Peyer's patch (tissue), 4 donors: Measurements from ENCODE around the gene C1RL. TPM values are rescaled to one million over a fixed set of nuclear protein-coding genes. Genes with fewer than 3 reads are reported as not detected.

Experiments
- DNase-seq, 3 donors: peaks; one replicate each; pipeline ENCODE4 v3.0.0-alpha.2; 2017 to 2019
- H3K27ac ChIP-seq, 4 donors: fragments of 200-600 bp; sonication (generic); one replicate each; pipeline ENCODE4 v1.5.1; 2016 to 2019
- H3K27me3 ChIP-seq, 2 donors: fragments of 200-600 bp; sonication (generic); one replicate each; pipeline ENCODE4 v1.5.1; 2019
- H3K36me3 ChIP-seq, 3 donors: fragments of 200-600 bp; sonication (generic); one replicate each; pipeline ENCODE4 v1.5.1; 2016 to 2019
- H3K4me1 ChIP-seq, 4 donors: fragments of 200-600 bp; sonication (generic); one replicate each; pipeline ENCODE4 v1.5.1; 2016 to 2019
- H3K4me3 ChIP-seq, 4 donors: fragments of 200-600 bp; sonication (generic); 1 replicate in 3 of 4; 2 replicates in 1 of 4; pipeline ENCODE4 v1.5.1; 2016 to 2019; ENCODE audit warnings: mild to moderate bottlenecking in 1 of 4
- H3K9me3 ChIP-seq, 4 donors: fragments of 200-600 bp; sonication (generic); one replicate each; pipeline ENCODE4 v1.5.1; 2016 to 2019; ENCODE audit warnings: mild to moderate bottlenecking in 1 of 4
- CTCF ChIP-seq, 6 experiments: fragments of 450-650 bp in 4 of 6; fragments of 200-600 bp in 2 of 6; sonication (generic) in 1 of 6; IDR thresholded peaks; one replicate each; pipeline ENCODE4 v1.5.1; 2017 to 2019; ENCODE audit warnings: antibody characterized with exemption in 6 of 6, mild to moderate bottlenecking in 3 of 6, moderate library complexity in 1 of 6
- POLR2A ChIP-seq, 2 donors: fragments of 450-650 bp; IDR thresholded peaks; one replicate each; pipeline ENCODE4 v1.5.1; 2017; ENCODE audit warnings: antibody characterized with exemption in 2 of 2, mild to moderate bottlenecking in 2 of 2, moderate library complexity in 2 of 2
- total RNA-seq, 4 donors: library from RNA; depleted of rRNA; stranded (reverse); fragments of >200 nt; gene quantifications; one replicate each; pipeline ENCODE4 v1.1.0, GENCODE V29; 2016

C1RL gene
- total RNA-seq, 4 donors from 2014 or later = 44.6 to 87.7 (median 51.5) TPM

DNA sequence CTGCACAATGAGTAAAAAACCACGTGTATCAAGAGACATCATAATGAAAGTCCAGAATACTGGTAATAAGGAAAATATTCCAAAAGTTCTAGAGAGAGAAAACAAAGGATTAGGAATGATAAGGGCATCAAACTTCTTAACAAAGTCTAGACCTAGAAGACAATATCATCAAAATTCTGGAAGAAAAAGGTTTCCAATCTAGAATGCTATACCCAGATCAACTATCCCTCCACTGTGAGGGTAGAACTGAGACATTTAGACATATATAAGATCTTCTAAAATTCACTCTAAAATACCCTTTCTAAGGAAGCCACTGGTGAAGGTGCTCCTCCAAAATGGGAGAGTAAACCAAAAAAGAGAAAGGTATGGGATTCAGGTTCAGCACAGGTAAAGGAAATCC is 2.9 kb downstream of the C1RL start:
- H3K4me3 ChIP-seq = no peak overlapping the region
- no peaks in the 10 kb centered on the region for H3K9me3 ChIP-seq
- no peak for TF ChIP-seq POLR2A (IDR thresholded peaks at IDR 0.05)
- no peak for TF ChIP-seq CTCF (IDR thresholded peaks at IDR 0.05)
- peaks cover 0 to 6% (median 5%) of the 10 kb centered on the region in 4 donors for H3K4me1 ChIP-seq
- no peak for DNase-seq
- H3K27me3 ChIP-seq = no peaks in the 10 kb centered on the region
- peaks cover 0 to 16% (median 0%) of the 10 kb centered on the region in 3 donors for H3K36me3 ChIP-seq
- no peak overlapping the region for H3K27ac ChIP-seq

DNA sequence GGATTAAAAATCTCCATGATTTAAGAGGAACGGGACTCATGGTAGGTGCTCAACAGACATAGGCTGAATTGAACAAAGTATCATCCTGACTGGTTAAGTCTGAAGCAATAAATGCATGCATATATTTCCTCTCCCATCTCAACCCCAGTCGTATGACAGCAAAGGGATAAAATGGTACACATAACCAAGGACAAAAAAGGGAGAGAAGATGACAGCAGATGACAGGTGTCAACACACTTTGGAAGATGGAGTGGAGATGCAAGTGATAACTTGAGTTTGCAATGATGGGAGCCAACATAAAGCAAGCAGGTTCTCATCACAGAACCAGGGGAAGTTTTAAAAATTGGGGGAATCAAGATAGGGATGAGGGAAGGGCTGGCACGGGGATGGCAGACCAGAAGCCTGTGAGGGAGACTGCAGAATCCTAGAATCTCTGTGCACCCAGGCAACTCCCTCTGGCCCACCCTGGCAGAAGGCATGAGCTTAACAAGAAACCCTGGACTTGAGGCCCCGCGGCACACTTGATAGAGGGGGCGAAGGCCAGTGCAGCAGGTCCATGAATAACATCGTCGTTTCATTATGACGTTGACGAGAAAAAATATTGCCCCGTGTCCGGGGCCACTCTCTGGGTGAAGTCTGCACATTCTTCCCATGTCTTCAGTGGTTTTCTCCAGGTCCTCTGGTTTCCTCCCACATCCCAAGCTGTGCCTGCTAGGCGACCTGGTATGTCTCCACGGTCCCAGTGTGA is 5.0 kb downstream of the C1RL start:
- Histone ChIP-seq H3K9me3 (no peaks in the 10 kb centered on the region), H3K27me3 (no peaks in the 10 kb centered on the region), H3K4me1 (no peaks in the 10 kb centered on the region), H3K27ac (no peak overlapping the region), H3K36me3 (peaks cover 0 to 16% (median 0%) of the 10 kb centered on the region in 3 donors), H3K4me3 (no peak overlapping the region)
- peak in 1 of 3 donors; percentile 34 for DNase-seq
- no peak for TF ChIP-seq POLR2A (IDR thresholded peaks at IDR 0.05)
- no peak for TF ChIP-seq CTCF (IDR thresholded peaks at IDR 0.05)

DNA sequence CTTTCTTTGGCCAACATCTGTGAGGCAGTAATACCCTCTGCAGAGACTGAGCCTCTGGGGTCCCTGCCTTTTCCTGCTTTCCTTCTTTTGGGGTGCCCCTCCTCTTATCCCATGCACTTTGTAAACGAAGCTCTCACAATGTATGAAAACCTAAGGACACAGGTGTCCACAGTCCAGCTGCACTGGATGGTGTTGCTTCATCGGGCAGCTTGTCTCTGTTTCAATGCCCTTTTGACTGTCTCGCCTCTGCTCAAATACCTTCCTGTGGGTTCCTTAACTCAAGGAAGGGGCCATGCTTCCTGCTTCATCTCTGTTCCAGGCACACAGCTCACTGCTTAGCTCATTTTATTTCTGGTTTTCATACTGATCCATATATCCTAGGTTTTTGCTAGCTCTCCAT is 6.4 kb downstream of the C1RL start:
- no peaks in the 10 kb centered on the region for H3K27me3 ChIP-seq
- no peak overlapping the region for H3K27ac ChIP-seq
- no peaks in the 10 kb centered on the region for H3K9me3 ChIP-seq
- no peak overlapping the region for H3K4me3 ChIP-seq
- DNase-seq = no peak
- H3K4me1 ChIP-seq = no peaks in the 10 kb centered on the region
- TF ChIP-seq POLR2A (IDR thresholded peaks at IDR 0.05) = no peak
- no peak for TF ChIP-seq CTCF (IDR thresholded peaks at IDR 0.05)
- H3K36me3 ChIP-seq = peaks cover 0 to 25% (median 0%) of the 10 kb centered on the region in 3 donors

GRCh38 chr12:7101694-7102131 is 7.3 kb downstream of the C1RL start:
- TF ChIP-seq CTCF (IDR thresholded peaks at IDR 0.05) (no peak), POLR2A (IDR thresholded peaks at IDR 0.05) (no peak)
- H3K27me3 ChIP-seq = no peaks in the 10 kb centered on the region
- DNase-seq = peak in 1 of 3 donors; percentile 41
- H3K9me3 ChIP-seq = no peaks in the 10 kb centered on the region
- H3K36me3 ChIP-seq = peaks cover 0 to 25% (median 0%) of the 10 kb centered on the region in 3 donors
- no peak overlapping the region for H3K4me3 ChIP-seq
- no peak overlapping the region for H3K27ac ChIP-seq
- H3K4me1 ChIP-seq = no peaks in the 10 kb centered on the region

- H3K27ac ChIP-seq = no peak overlapping the region
- no peak overlapping the region for H3K4me3 ChIP-seq
- H3K9me3 ChIP-seq = no peaks in the 10 kb centered on the region
- no peaks in the 10 kb centered on the region for H3K27me3 ChIP-seq
- H3K36me3 ChIP-seq = peaks cover 0 to 25% (median 0%) of the 10 kb centered on the region in 3 donors
- H3K4me1 ChIP-seq = no peaks in the 10 kb centered on the region
- TF ChIP-seq CTCF (IDR thresholded peaks at IDR 0.05) (no peak), POLR2A (IDR thresholded peaks at IDR 0.05) (no peak)
- DNase-seq = no peak
These were observed 7.8 kb downstream of the C1RL start for GRCh38 chr12:7101047-7101693.
